GM12878 (cell line): ENCODE results near the gene PPAT. TPM values are rescaled to one million over a fixed set of nuclear protein-coding genes. Genes with fewer than 3 reads are reported as not detected.

Source experiments
- ATAC-seq: fragments of 200-7000 bp; cut with Tn5 transposase; 3 replicates; pipeline ENCODE4 v1.9.1; 2020; ENCODE audit warnings: mild to moderate bottlenecking, moderate library complexity
- BruUV-seq: library from RNA; stranded (reverse); fragments of 400-500 nt; replicated peaks from 2 replicates; lab custom pipeline; 2021; lab: Mats Ljungman, UMichigan
- CTCF ChIA-PET: fragments of 300-600 bp; sonication (Branson Sonifier 250); formaldehyde crosslinking; extraction: SDS; loops from one replicate; lab custom pipeline; 2021; ENCODE audit warnings: inconsistent platforms; lab: Yijun Ruan, JAX
- POLR2A ChIA-PET: fragments of 350-600 bp; formaldehyde crosslinking; extraction: SDS; loops from one replicate; lab custom pipeline; 2021; ENCODE audit warnings: inconsistent platforms; lab: Charles Lee
- RAD21 ChIA-PET: fragments of 300-600 bp; sonication (Branson Sonifier 250); formaldehyde crosslinking; loops from one replicate; lab custom pipeline; 2023; ENCODE audit warnings: antibody characterized with exemption; ENCODE audit not compliant: unreplicated experiment; lab: Charles Lee
- SMC1A ChIA-PET: fragments of 300-600 bp; sonication (Branson Sonifier 250); formaldehyde crosslinking; loops from one replicate; lab custom pipeline; 2023; ENCODE audit not compliant: unreplicated experiment, uncharacterized antibody; lab: Charles Lee
- DNase-seq: peaks from one replicate; pipeline ENCODE4 v3.0.0-alpha.2; 2011; ENCODE audit warnings: low read depth, low spot score
- FAIRE-seq: peaks from 3 replicates; lab custom pipeline; 2011; peaks lifted over from hg19 to GRCh38; lab: Jason Lieb, UNC
- H2AFZ ChIP-seq: 2 replicates; pipeline ENCODE4 v1.6.0; 2011; ENCODE audit warnings: low read depth, low read length, control low read depth; ENCODE audit not compliant: control insufficient read depth
- H3K27ac ChIP-seq: 2 replicates; pipeline ENCODE4 v1.5.1; 2011; ENCODE audit warnings: control low read depth; ENCODE audit not compliant: control insufficient read depth, insufficient read depth
- H3K27me3 ChIP-seq, 2 experiments: replicated peaks in 1 of 2; 2 replicates each; pipeline versions ENCODE4 v1.6.0 to v1.6.1; 2011; ENCODE audit warnings: low read length in 1 of 2; ENCODE audit not compliant: control insufficient read depth in 2 of 2, insufficient read depth in 2 of 2
- H3K36me3 ChIP-seq, 2 experiments: 2 replicates each; pipeline ENCODE4 v1.5.1; 2011; ENCODE audit warnings: low read length in 1 of 2; ENCODE audit not compliant: control insufficient read depth in 2 of 2, insufficient read depth in 2 of 2
- H3K4me1 ChIP-seq: 2 replicates; pipeline ENCODE4 v1.6.1; 2011; ENCODE audit warnings: mild to moderate bottlenecking, low read length, moderate library complexity, mixed read lengths; ENCODE audit not compliant: control insufficient read depth, insufficient read depth
- H3K4me2 ChIP-seq: 2 replicates; pipeline ENCODE4 v1.6.0; 2011; ENCODE audit warnings: control low read depth; ENCODE audit not compliant: control insufficient read depth, insufficient read depth
- H3K4me3 ChIP-seq: fragments of 200-600 bp; sonication (generic); 2 replicates; pipeline ENCODE4 v1.5.1; 2016
- H3K79me2 ChIP-seq: 2 replicates; pipeline ENCODE4 v1.6.0; 2011; ENCODE audit warnings: low read length; ENCODE audit not compliant: control insufficient read depth, insufficient read depth
- H3K9ac ChIP-seq: 2 replicates; pipeline ENCODE4 v1.8.0; 2011; ENCODE audit warnings: low read length, control low read depth, mixed read lengths; ENCODE audit not compliant: control insufficient read depth, insufficient read depth
- H3K9me3 ChIP-seq: replicated peaks from 3 replicates; pipeline ENCODE4 v1.5.1; 2011; ENCODE audit warnings: mild to moderate bottlenecking, low read length; ENCODE audit not compliant: control insufficient read depth, insufficient read depth
- H4K20me1 ChIP-seq: 2 replicates; pipeline ENCODE4 v1.6.0; 2011; ENCODE audit not compliant: control insufficient read depth, insufficient read depth
- FOXM1 ChIP-seq: IDR thresholded peaks from 2 replicates; pipeline ENCODE4 v1.6.1; 2012; ENCODE audit warnings: low read depth, mild to moderate bottlenecking, inconsistent platforms, low read length, moderate library complexity
- GATAD2B ChIP-seq: fragments of 450-650 bp; conservative IDR thresholded peaks from 2 replicates; pipeline ENCODE4 v1.6.1; 2017; ENCODE audit warnings: low read depth, mild to moderate bottlenecking, moderate library complexity
- HDAC6 ChIP-seq: fragments of 200-600 bp; sonication (generic); IDR thresholded peaks from one replicate; pipeline ENCODE4 v1.8.0; 2017; ENCODE audit warnings: antibody characterized with exemption; ENCODE audit not compliant: unreplicated experiment
- MXI1 ChIP-seq: fragments of 150-350 bp; IDR thresholded peaks from 2 replicates; pipeline ENCODE4 v1.6.1; 2011; ENCODE audit warnings: low read depth, mild to moderate bottlenecking, inconsistent platforms, low read length, improper control_type of control experiment
- NR2F1 ChIP-seq: fragments of 450-650 bp; conservative IDR thresholded peaks from 2 replicates; pipeline ENCODE4 v1.6.1; 2017; ENCODE audit warnings: mild to moderate bottlenecking
- SPI1 ChIP-seq: IDR thresholded peaks from 2 replicates; pipeline ENCODE4 v1.6.1; 2011; ENCODE audit warnings: low read depth, mild to moderate bottlenecking, low read length, moderate library complexity, borderline replicate concordance; ENCODE audit not compliant: insufficient read depth
- TARDBP ChIP-seq: IDR thresholded peaks from 2 replicates; pipeline ENCODE4 v1.6.1; 2016; ENCODE audit warnings: borderline replicate concordance
- TCF12 ChIP-seq: IDR thresholded peaks from 2 replicates; pipeline ENCODE4 v1.6.1; 2011; ENCODE audit warnings: low read depth, mild to moderate bottlenecking, low read length
- TCF7 ChIP-seq: IDR thresholded peaks from 2 replicates; pipeline ENCODE4 v1.6.1; 2014; ENCODE audit warnings: antibody characterized with exemption, borderline replicate concordance
- ZBTB40 ChIP-seq: fragments of 450-650 bp; IDR thresholded peaks from 2 replicates; pipeline ENCODE4 v1.6.1; 2016; ENCODE audit warnings: mild to moderate bottlenecking, moderate library complexity, borderline replicate concordance
- WGBS: methylation state at CpG from one replicate; pipeline ENCODE4 v1.1.6; 2016; ENCODE audit warnings: low lambda C conversion rate; ENCODE audit not compliant: insufficient replicate concordance, insufficient coverage; ENCODE audit errors: missing lambda C conversion rate; 5-methylcytosine and 5-hydroxymethylcytosine counted together
- in situ Hi-C: fragments of 300-500 bp; cut with MboI; formaldehyde crosslinking; loops from 9 replicates; pipeline ENCODE4 v1.14.3; 2018; ENCODE audit warnings: mixed read lengths
- intact Hi-C: fragments of 100-400 bp; cut with micrococcal nuclease; formaldehyde crosslinking; loops from one replicate; pipeline ENCODE4 v1.14.2; 2022; ENCODE audit not compliant: unreplicated experiment
- polyA plus RNA-seq, 11 experiments: library from polyadenylated mRNA; depleted of rRNA in 4 of 11; unstranded in 6 of 11; stranded (reverse) in 5 of 11; fragments of >200 nt; fragmentation: Nextera tagmentation in 4 of 11; fragmentation: Illumina TruSeq in 1 of 11; extraction: Ambion mirVana in 4 of 11; extraction: Trizol in 1 of 11; gene quantifications; 1 replicate in 1 of 11; 2 replicates in 10 of 11; pipeline versions ENCODE4 v1.2.1 to v1.2.3, GENCODE V29; 2011 to 2016; ENCODE audit warnings: inconsistent platforms in 2 of 11, missing spikeins in 2 of 11, low read depth in 1 of 11
- total RNA-seq, 4 experiments: library from RNA; depleted of rRNA in 3 of 4; stranded (reverse); fragments of >200 nt in 3 of 4; fragmentation: Illumina TruSeq in 1 of 4; extraction: Trizol in 1 of 4; gene quantifications; 2 replicates each; pipeline versions ENCODE4 v1.2.1 to v1.2.3, GENCODE V29; 2013 to 2021
- TF ChIP-seq, protein P1 (sequence below): fragments of 450-650 bp; IDR thresholded peaks from 2 replicates; pipeline ENCODE4 v1.6.1; 2017; ENCODE audit warnings: mild to moderate bottlenecking, moderate library complexity

PPAT gene
- total and polyA plus RNA-seq, 10 of the 15 experiments (the other 5 are each of a cell fraction or from before 2014, with no cell fraction given): 24.9 to 50.7 (median 38.0) TPM

- no peak for DNase-seq
- no peak overlapping the region for H2AFZ ChIP-seq
- ChIA-PET RAD21 (interaction anchor here (1.0 to 4.6 kb wide), 3 partner anchors 10 to 417 kb away, joined by 3 to 41 read pairs (median 4); partner anchors contain the start of genes PAICS and PPAT), CTCF (interaction anchor here (0.9 to 7.2 kb wide), 21 partner anchors 8 to 412 kb away, joined by 3 to 89 read pairs (median 6); partner anchors contain the start of genes AASDH, PAICS and PPAT), POLR2A (interaction anchor here (0.6 to 2.5 kb wide), 2 partner anchors 11 to 31 kb away, joined by 3 to 10 read pairs; partner anchors contain the start of genes PAICS and PPAT), SMC1A (interaction anchor here (0.6 to 4.8 kb wide), 9 partner anchors 10 to 412 kb away, joined by 3 to 48 read pairs (median 7); partner anchors contain the start of genes PAICS, PPAT and SRP72)
- no peak overlapping the region for H3K27ac ChIP-seq
- BruUV-seq: no TSS peak
- H3K4me3 ChIP-seq: no peak overlapping the region
- TF ChIP-seq HDAC6 (no peak), ZBTB40 (no peak), TARDBP (no peak), SPI1 (no peak), FOXM1 (no peak), MXI1 (no peak), TCF7 (no peak), TCF12 (no peak), GATAD2B (no peak), NR2F1 (no peak)
- TF ChIP-seq, protein P1, sequence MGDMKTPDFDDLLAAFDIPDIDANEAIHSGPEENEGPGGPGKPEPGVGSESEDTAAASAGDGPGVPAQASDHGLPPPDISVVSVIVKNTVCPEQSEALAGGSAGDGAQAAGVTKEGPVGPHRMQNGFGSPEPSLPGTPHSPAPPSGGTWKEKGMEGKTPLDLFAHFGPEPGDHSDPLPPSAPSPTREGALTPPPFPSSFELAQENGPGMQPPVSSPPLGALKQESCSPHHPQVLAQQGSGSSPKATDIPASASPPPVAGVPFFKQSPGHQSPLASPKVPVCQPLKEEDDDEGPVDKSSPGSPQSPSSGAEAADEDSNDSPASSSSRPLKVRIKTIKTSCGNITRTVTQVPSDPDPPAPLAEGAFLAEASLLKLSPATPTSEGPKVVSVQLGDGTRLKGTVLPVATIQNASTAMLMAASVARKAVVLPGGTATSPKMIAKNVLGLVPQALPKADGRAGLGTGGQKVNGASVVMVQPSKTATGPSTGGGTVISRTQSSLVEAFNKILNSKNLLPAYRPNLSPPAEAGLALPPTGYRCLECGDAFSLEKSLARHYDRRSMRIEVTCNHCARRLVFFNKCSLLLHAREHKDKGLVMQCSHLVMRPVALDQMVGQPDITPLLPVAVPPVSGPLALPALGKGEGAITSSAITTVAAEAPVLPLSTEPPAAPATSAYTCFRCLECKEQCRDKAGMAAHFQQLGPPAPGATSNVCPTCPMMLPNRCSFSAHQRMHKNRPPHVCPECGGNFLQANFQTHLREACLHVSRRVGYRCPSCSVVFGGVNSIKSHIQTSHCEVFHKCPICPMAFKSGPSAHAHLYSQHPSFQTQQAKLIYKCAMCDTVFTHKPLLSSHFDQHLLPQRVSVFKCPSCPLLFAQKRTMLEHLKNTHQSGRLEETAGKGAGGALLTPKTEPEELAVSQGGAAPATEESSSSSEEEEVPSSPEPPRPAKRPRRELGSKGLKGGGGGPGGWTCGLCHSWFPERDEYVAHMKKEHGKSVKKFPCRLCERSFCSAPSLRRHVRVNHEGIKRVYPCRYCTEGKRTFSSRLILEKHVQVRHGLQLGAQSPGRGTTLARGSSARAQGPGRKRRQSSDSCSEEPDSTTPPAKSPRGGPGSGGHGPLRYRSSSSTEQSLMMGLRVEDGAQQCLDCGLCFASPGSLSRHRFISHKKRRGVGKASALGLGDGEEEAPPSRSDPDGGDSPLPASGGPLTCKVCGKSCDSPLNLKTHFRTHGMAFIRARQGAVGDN: no peak
- in situ Hi-C loops (no loop called here), intact Hi-C loops (loop anchor here (1.0 to 2.0 kb wide), 2 partner anchors 120 to 377 kb away; no protein-coding TSS in a partner anchor)
- ATAC-seq: no peak
- 0 out of 4 replicates have a peak, but pooled peaks cover 0 to 3% of the 10 kb centered on the region in 2 experiments for H3K36me3 ChIP-seq
- H4K20me1 ChIP-seq: no peaks in the 10 kb centered on the region
- no peaks in the 10 kb centered on the region; the same call in 2 of the 3 replicates for H3K9me3 ChIP-seq
- H3K4me2 ChIP-seq: no peak overlapping the region
- H3K9ac ChIP-seq: no peak overlapping the region
- no peak for FAIRE-seq
- no peaks in the 10 kb centered on the region for H3K27me3 ChIP-seq
- H3K79me2 ChIP-seq: peaks cover 95% of the 10 kb centered on the region
- peaks cover 5% of the 10 kb centered on the region for H3K4me1 ChIP-seq
- WGBS: 95% methylated on average over 5 of the region's 5 CpGs
Measured at GRCh38 chr4:56424176-56424575, 11.2 kb downstream of the PPAT start.
